IMR-90 (cell line): ENCODE results near the gene ZBED4. TPM values are rescaled to one million over a fixed set of nuclear protein-coding genes. Genes with fewer than 3 reads are reported as not detected.

Source experiments
- ATAC-seq: fragments of 200-7000 bp; cut with Tn5 transposase; 2 replicates; pipeline ENCODE4 v1.9.1; 2020; ENCODE audit warnings: low read depth, mild to moderate bottlenecking, moderate library complexity
- BruUV-seq: library from RNA; stranded (reverse); fragments of 400-500 nt; replicated peaks from 2 replicates; lab custom pipeline; 2021; lab: Mats Ljungman, UMichigan
- CTCF ChIA-PET: fragments of 300-600 bp; formaldehyde crosslinking; extraction: SDS; loops from one replicate; lab custom pipeline; 2021; ENCODE audit warnings: antibody characterized with exemption; lab: Yijun Ruan, JAX
- POLR2A ChIA-PET: fragments of 300-600 bp; sonication (Branson Sonifier 250); formaldehyde crosslinking; loops from one replicate; lab custom pipeline; 2022; ENCODE audit warnings: antibody characterized with exemption; ENCODE audit not compliant: unreplicated experiment; lab: Charles Lee
- DNase-seq: peaks from one replicate; pipeline ENCODE4 v3.0.0; 2013
- H2AFZ ChIP-seq: replicated peaks from 2 replicates; pipeline ENCODE3; 2013; ENCODE audit warnings: low read length, mild to moderate bottlenecking; ENCODE audit not compliant: poor library complexity
- H2AK5ac ChIP-seq: 2 replicates; pipeline ENCODE4 v1.6.1; 2013; ENCODE audit warnings: low read depth, low read length, inconsistent platforms
- H2AK9ac ChIP-seq: replicated peaks from 2 replicates; pipeline ENCODE3; 2013; ENCODE audit warnings: mild to moderate bottlenecking, low read depth, low read length, moderate library complexity; ENCODE audit not compliant: poor library complexity
- H2BK120ac ChIP-seq: 2 replicates; pipeline ENCODE4 v1.6.1; 2013; ENCODE audit warnings: low read depth, low read length, inconsistent platforms
- H2BK15ac ChIP-seq: 3 replicates; pipeline ENCODE4 v1.6.1; 2013; ENCODE audit warnings: low read depth, low read length, inconsistent platforms
- H2BK20ac ChIP-seq: 2 replicates; pipeline ENCODE4 v1.6.1; 2013; ENCODE audit warnings: low read depth, mild to moderate bottlenecking, inconsistent platforms, low read length, moderate library complexity
- H2BK5ac ChIP-seq: 2 replicates; pipeline ENCODE4 v1.6.1; 2013; ENCODE audit warnings: mild to moderate bottlenecking, low read depth, low read length, inconsistent platforms; ENCODE audit not compliant: poor library complexity, severe bottlenecking
- H3K14ac ChIP-seq: replicated peaks from 2 replicates; pipeline ENCODE4 v1.6.1; 2013; ENCODE audit warnings: low read depth, low read length, inconsistent platforms
- H3K18ac ChIP-seq: 2 replicates; pipeline ENCODE4 v1.6.1; 2013; ENCODE audit warnings: low read depth, low read length, control low read depth
- H3K23ac ChIP-seq: 2 replicates; pipeline ENCODE4 v1.6.1; 2013; ENCODE audit warnings: low read depth, low read length, inconsistent platforms
- H3K27ac ChIP-seq: 2 replicates; pipeline ENCODE4 v1.5.1; 2013; ENCODE audit warnings: mild to moderate bottlenecking, control low read depth, low read length; ENCODE audit not compliant: insufficient read depth
- H3K27me3 ChIP-seq: 2 replicates; pipeline ENCODE4 v1.6.1; 2013; ENCODE audit warnings: low read length; ENCODE audit not compliant: control insufficient read depth, insufficient read depth
- H3K36me3 ChIP-seq: 2 replicates; pipeline ENCODE4 v1.6.1; 2013; ENCODE audit warnings: low read length, mixed read lengths; ENCODE audit not compliant: control insufficient read depth, insufficient read depth
- H3K4ac ChIP-seq: 2 replicates; pipeline ENCODE4 v1.6.1; 2013; ENCODE audit warnings: low read depth, low read length, inconsistent platforms
- H3K4me1 ChIP-seq: 2 replicates; pipeline ENCODE4 v1.6.1; 2013; ENCODE audit warnings: low read length, mixed read lengths; ENCODE audit not compliant: control insufficient read depth, insufficient read depth
- H3K4me2 ChIP-seq: 2 replicates; pipeline ENCODE4 v1.6.1; 2013; ENCODE audit warnings: low read depth, mild to moderate bottlenecking, control low read depth, low read length, moderate library complexity
- H3K4me3 ChIP-seq: 2 replicates; pipeline ENCODE4 v1.5.1; 2013; ENCODE audit warnings: low read depth, mild to moderate bottlenecking, control low read depth, low read length, moderate library complexity; ENCODE audit not compliant: insufficient read depth
- H3K56ac ChIP-seq: 2 replicates; pipeline ENCODE4 v1.6.1; 2013; ENCODE audit warnings: low read length, inconsistent platforms; ENCODE audit not compliant: insufficient read depth; ENCODE audit errors: extremely low read depth
- H3K79me1 ChIP-seq, 2 experiments: 2 replicates each; pipeline ENCODE4 v1.6.1; 2013; ENCODE audit warnings: low read length in 2 of 2, inconsistent platforms in 1 of 2, low read depth in 1 of 2
- H3K9ac ChIP-seq: 2 replicates; pipeline ENCODE4 v1.6.1; 2013; ENCODE audit warnings: low read depth, low read length, control low read depth
- H3K9me1 ChIP-seq: 2 replicates; pipeline ENCODE4 v1.6.1; 2013; ENCODE audit warnings: low read length, inconsistent platforms; ENCODE audit not compliant: insufficient read depth
- H3K9me3 ChIP-seq: 2 replicates; pipeline ENCODE4 v1.6.1; 2013; ENCODE audit warnings: low read length; ENCODE audit not compliant: control insufficient read depth, insufficient read depth
- H4K20me1 ChIP-seq: 2 replicates; pipeline ENCODE4 v1.6.1; 2013; ENCODE audit warnings: low read length, inconsistent platforms; ENCODE audit not compliant: insufficient read depth
- H4K5ac ChIP-seq: 2 replicates; pipeline ENCODE4 v1.6.1; 2013; ENCODE audit warnings: mild to moderate bottlenecking, low read depth, low read length, control low read depth
- H4K8ac ChIP-seq, 2 experiments: 2 replicates each; pipeline ENCODE4 v1.6.1; 2013; ENCODE audit warnings: low read depth in 2 of 2, low read length in 2 of 2, control low read depth in 1 of 2, inconsistent platforms in 1 of 2
- H4K91ac ChIP-seq: 2 replicates; pipeline ENCODE4 v1.6.1; 2013; ENCODE audit warnings: low read depth, low read length, inconsistent platforms; ENCODE audit not compliant: insufficient read depth
- MAFK ChIP-seq: IDR thresholded peaks from 2 replicates; pipeline ENCODE4 v1.6.1; 2012; ENCODE audit warnings: low read depth, low read length, improper control_type of control experiment
- WGBS, 2 experiments: methylation state at CpG; one replicate each; pipeline versions ENCODE4 v1.1.5 to v1.1.7; 2013; ENCODE audit warnings: missing lambda C conversion rate in 2 of 2; ENCODE audit not compliant: insufficient read length in 1 of 2; ENCODE audit errors: extremely low coverage in 2 of 2; 5-methylcytosine and 5-hydroxymethylcytosine counted together
- dilution Hi-C: fragments of 300-500 bp; cut with HindIII; formaldehyde crosslinking; loops from one replicate; pipeline ENCODE4 v1.14.3; 2018; ENCODE audit warnings: low sequenced_read_pairs; ENCODE audit not compliant: unreplicated experiment
- in situ Hi-C: fragments of 300-500 bp; cut with MboI; formaldehyde crosslinking; loops from 3 replicates; pipeline ENCODE4 v1.14.3; 2019; ENCODE audit warnings: low sequenced_read_pairs, inconsistent platforms, mixed read lengths
- intact Hi-C: fragments of 100-400 bp; cut with micrococcal nuclease; formaldehyde crosslinking; loops from 2 replicates; pipeline ENCODE4 v1.10.0; 2022
- polyA plus RNA-seq, 3 experiments: library from polyadenylated mRNA; depleted of rRNA; stranded (reverse); fragments of >200 nt; gene quantifications; 2 replicates each; pipeline ENCODE4 v1.2.3, GENCODE V29; 2012; ENCODE audit warnings: low replicate concordance in 1 of 3
- total RNA-seq: library from RNA; depleted of rRNA; stranded (reverse); fragments of >200 nt; gene quantifications from 2 replicates; pipeline ENCODE4 v1.2.3, GENCODE V29; 2012

Gene ZBED4
- total and polyA plus RNA-seq, 2 of the 4 experiments (the other 2 are of a cell fraction): 9.3 to 10.5 TPM

DNA sequence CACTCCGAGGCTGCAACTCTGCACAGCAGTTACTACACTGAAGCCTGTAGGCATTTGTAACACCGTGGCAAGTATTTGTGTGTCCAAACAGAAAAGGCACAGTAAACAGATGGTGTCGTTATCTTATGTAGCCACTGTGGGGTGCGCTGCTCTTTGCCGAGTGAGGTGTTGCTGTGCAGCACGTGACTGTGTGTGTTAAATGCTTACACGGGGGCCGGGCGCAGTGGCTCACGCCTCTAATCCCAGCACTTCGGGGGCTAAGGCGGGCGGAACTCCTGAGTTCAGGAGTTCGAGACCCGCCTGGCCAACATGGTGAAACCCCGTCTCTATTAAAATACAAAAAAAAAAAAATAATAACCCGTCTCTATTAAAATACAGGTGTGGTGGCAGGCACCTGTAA is 11.5 kb downstream of the ZBED4 start:
- H3K23ac ChIP-seq: no peak overlapping the region
- no peaks in the 10 kb centered on the region for H3K27me3 ChIP-seq
- H2AFZ ChIP-seq: no peak overlapping the region
- no peak overlapping the region for H4K8ac ChIP-seq
- peaks cover 67% of the 10 kb centered on the region for H4K20me1 ChIP-seq
- 88% methylated on average over 8 of the region's 17 CpGs; no CpG with 5 or more reads in 1 of the 2 experiments for WGBS, 2 experiments
- ChIA-PET CTCF (no interaction called here), POLR2A (no interaction called here)
- H3K9me1 ChIP-seq: peaks cover 9% of the 10 kb centered on the region; the same call in 1 of the 2 replicates
- no peak overlapping the region for H2AK9ac ChIP-seq
- no peak overlapping the region for H2AK5ac ChIP-seq
- intact Hi-C loops (no loop called here), in situ Hi-C loops (loop anchor here (10.0 kb wide), 1 partner anchor 50 kb away; the partner anchor contains the start of genes ALG12 and CRELD2), dilution Hi-C loops (no loop called here)
- H3K4me1 ChIP-seq: no peaks in the 10 kb centered on the region
- no peak overlapping the region for H2BK120ac ChIP-seq
- peaks cover 24 to 65% of the 10 kb centered on the region in 2 experiments for H3K79me1 ChIP-seq
- H3K4ac ChIP-seq: no peak overlapping the region
- peaks cover 18% of the 10 kb centered on the region for H3K36me3 ChIP-seq
- no peak overlapping the region for H3K56ac ChIP-seq
- H3K27ac ChIP-seq: no peak overlapping the region
- H3K4me3 ChIP-seq: no peak overlapping the region
- no peak overlapping the region for H3K4me2 ChIP-seq
- H4K91ac ChIP-seq: no peak overlapping the region
- no peak overlapping the region for H2BK20ac ChIP-seq
- H2BK15ac ChIP-seq: no peak overlapping the region
- no peak overlapping the region for H3K9ac ChIP-seq
- DNase-seq: no peak
- no peak for TF ChIP-seq MAFK
- no peak overlapping the region for H3K18ac ChIP-seq
- no peak for ATAC-seq
- H2BK5ac ChIP-seq: no peak overlapping the region
- H3K9me3 ChIP-seq: peaks cover 30% of the 10 kb centered on the region
- H3K14ac ChIP-seq: no peak overlapping the region
- no TSS peak for BruUV-seq
- no peak overlapping the region for H4K5ac ChIP-seq
